RKO (cell line): ENCODE data around the gene ACTN3.

Experiments
- DNase-seq: peaks from one replicate; pipeline ENCODE4 v3.0.0-alpha.2; 2016; ENCODE audit warnings: low spot score

Gene ACTN3

GRCh38 chr11:66545701-66546367 lies 869 bp upstream of the ACTN3 start, which contains the start of gene ZDHHC24:
Gene ZDHHC24 (minus strand): TSS chr11:66546048. CDS start chr11:66546003, 45 bp downstream.
- DNase-seq = peak; percentile 97

DNA sequence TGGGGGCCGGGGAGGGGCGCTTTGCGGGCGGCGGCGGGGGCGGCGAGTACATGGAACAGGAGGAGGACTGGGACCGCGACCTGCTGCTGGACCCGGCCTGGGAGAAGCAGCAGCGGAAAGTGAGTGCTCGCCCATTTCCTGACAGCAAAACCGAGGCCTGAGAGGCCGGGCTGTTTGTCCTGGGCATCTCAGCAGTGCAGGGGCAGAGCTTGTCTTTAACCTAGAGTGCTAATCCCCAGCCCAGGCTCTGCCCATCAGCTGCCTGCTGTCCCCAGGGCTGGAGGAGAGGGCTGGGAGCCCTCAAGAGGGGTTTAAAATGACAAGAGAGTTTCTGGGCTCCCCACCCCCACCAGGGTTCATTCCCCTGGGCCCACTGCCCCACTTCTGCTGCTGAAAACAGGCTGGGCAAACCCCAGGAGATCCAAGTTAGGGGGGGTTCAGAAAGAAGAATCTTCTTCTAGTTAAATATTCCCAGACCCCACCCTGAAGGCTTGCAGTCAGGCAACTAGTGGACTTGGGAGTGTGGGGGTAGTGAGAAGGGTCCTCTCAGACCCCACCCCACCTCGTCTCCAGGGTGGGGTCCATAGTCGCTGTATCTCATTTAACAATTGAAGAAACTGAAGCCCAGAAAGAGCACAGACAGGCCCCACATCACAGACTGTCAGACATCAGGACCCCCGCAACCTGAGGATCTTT lies 411 bp downstream of the ACTN3 start:
- no peak for DNase-seq

- DNase-seq = no peak
Measured at GRCh38 chr11:66547662-66548009, 933 bp downstream of the ACTN3 start.

DNA sequence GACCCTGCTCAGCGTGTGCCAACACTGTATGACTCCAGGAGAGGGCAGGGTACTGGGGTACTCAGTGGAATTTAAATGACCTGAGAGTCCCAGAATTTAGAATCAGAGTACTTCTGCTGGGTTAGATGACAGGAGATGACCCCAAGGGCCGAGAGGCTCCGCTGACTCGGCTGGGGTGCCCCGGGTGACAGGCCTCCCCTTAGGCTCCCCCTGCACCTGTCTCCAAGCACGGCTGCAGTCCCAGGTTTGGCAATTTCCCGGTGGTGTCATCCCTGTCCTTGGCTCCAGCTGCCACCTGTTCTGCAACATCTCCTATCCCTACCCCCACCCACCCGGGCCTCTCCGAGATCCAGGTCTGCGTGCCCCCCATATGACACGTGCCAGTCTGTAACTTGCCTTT lies 1.3 kb downstream of the ACTN3 start:
- DNase-seq = no peak

DNA sequence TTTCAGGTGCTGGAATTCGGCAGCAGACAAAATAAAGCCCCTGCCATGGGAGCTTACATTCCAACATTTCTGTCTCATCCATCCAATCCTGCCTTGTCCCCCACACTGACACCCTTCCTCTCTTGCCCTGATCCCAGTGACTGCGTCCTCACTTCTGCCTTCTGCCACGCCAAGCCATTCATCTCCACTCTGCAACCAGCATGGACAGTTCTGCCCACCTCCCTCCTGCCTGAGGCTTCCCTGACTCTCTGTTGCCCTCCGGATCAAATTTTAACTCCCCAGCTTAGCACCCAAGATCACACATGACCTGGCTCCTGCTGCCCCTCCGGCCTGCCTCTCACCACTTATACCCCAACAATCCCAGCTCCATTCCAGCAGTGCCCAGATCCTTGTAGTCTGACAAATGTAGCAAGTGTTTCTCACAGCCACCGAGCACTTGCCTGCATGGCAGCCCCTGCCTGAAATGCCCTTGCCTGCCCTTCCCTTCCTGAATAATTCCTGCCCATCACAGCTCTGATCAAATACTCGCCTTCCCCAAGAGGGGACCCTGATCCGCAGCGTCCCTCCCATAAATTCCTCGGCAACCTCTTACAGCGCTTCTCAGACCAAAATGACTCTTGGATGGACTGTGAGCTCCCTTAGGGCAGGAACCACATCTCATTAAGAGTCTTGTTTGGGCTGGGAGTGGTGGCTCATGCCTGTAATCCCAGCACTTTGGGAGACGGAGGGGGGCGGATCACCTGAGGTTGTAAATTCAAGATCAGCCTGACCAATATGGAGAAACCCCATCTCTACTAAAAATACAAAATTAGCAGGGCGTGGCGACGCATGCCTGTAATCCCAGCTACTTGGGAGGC lies 2.3 kb downstream of the ACTN3 start:
- DNase-seq = no peak

- no peak for DNase-seq
Measured at GRCh38 chr11:66549696-66550095, 3.0 kb downstream of the ACTN3 start.

GRCh38 chr11:66550887-66551286 lies 4.2 kb downstream of the ACTN3 start:
- DNase-seq = no peak

GRCh38 chr11:66554602-66555001 lies 7.9 kb downstream of the ACTN3 start:
- DNase-seq = no peak

GRCh38 chr11:66555416-66555815 lies 8.7 kb downstream of the ACTN3 start:
- no peak for DNase-seq

DNA sequence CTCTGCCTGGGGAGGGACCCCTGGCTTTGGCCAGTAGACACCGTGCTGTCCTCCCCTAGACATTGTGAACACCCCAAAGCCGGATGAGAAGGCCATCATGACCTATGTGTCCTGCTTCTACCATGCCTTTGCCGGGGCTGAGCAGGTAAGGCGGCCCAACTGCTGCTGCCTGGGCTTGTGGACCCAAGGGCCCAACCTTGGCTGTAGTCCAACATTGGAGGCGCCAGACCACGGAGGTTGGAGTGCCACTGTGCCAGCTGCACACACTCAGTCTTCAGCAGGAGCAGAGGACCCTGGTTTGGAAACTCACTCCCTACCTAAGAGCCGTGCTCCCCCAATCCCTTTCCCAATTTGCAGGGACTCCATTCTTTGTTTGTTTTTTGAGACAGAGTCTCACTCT lies 9.4 kb downstream of the ACTN3 start:
- DNase-seq = no peak

DNA sequence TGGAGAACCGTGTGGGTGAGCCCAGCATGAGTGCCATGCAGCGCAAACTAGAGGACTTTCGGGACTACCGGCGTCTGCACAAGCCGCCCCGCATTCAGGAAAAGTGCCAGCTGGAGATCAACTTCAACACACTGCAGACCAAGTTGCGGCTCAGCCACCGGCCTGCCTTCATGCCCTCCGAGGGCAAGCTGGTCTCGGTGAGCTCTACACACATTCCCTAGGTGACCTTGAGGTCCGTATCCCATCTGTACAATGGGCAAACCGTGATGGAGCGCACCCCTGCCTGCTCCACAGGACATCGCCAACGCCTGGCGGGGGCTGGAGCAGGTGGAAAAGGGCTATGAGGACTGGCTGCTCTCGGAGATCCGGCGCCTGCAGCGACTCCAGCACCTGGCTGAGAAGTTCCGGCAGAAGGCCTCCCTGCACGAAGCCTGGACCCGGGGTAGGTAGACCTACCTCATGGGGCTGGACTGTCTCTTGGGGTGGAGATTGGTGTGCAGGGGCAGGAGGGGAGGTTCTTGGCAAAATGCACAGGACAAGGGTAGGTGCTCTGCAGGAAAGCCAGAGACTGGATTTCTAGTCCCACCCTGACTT lies 11.1 kb downstream of the ACTN3 start:
- DNase-seq = no peak

DNA sequence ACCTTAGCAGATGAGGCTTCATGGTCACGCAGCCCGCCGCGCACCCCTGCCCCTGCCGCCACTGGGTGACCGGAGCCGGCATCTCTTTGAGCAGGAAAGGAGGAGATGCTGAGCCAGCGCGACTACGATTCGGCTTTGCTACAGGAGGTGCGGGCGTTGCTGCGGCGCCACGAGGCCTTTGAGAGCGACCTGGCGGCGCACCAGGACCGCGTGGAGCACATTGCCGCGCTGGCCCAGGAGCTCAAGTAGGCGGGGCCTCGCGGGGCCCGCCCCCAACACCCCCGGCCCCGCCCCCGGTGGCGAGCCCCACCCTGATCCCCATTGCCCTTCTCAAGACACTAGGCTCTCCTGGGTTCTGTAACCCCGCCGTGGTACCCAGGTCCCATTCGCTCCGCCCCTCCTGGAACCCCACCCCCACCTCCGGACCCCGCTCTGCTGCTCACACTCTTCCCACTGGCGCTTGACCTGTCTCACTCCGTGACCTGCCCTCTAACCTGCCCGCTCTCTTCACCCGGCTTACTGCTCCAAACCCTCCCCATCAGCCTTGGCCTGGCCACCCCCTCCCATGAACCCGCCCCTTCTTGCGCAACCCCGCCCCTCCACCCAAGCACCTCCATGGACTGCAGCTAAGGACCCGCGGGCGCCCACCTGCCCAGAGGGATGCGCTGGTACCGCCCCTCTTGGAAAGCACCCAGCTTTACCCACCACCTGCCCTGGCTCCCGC lies 12.6 kb downstream of the ACTN3 start:
- DNase-seq = no peak

DNA sequence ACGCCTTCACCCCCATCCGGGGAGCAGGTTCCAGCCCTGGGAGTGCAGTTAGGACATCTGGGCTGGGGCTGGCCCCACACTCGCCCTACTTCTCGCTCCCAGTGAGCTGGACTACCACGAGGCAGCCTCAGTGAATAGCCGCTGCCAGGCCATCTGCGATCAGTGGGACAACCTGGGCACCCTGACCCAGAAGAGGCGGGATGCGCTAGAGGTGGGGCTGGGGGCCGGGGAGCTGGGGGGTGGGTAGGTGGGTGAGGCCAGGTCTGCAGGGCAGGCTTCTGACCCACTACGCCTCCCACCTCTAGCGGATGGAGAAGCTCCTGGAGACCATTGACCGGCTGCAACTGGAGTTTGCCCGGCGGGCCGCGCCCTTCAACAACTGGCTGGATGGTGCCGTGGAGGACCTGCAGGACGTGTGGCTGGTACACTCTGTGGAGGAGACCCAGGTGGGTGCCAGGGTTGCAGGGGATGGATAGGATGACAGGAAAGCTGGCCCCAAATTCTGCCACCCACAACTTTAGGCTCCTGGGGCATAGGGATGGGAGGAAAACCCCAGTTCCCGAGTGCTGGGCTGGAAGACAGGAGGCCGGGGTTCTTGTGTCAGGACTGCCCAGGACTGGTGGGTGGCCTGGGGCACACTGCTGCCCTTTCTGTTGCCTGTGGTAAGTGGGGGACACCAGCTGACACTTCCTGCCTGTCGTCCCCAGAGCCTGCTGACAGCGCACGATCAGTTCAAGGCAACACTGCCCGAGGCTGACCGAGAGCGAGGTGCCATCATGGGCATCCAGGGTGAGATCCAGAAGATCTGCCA lies 13.4 kb downstream of the ACTN3 start:
- DNase-seq = no peak

DNA sequence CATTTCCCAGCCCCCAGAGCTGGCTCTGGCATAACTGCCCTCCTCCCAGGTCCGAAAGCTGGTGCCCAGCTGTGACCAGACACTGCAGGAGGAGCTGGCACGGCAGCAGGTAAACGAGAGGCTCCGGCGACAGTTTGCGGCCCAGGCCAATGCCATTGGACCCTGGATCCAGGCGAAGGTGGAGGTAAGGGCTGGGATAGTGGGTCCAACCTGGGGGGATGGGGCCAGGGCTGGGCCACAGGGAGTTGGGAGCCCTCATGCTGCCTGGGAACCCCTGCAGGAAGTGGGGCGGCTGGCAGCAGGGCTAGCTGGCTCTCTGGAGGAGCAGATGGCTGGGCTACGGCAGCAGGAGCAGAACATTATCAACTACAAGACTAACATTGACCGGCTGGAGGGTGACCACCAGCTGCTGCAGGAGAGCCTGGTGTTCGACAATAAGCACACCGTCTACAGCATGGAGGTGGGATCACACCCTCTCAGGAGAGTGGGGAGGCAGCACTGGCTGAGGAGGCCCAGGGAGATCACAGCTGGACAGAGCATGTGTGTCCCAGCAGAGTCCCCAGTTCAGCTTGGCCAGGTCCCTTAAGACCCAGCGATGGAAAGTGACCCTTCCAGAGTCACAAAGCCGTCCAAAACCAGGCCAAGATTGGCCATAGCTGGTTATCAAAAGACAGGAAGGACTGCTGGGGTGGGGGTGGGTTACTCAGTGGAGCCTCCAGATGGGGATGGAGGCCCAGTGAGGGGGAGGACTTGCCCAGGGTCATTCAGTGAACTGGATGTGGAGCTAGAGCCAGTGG lies 14.7 kb downstream of the ACTN3 start:
- no peak for DNase-seq

DNA sequence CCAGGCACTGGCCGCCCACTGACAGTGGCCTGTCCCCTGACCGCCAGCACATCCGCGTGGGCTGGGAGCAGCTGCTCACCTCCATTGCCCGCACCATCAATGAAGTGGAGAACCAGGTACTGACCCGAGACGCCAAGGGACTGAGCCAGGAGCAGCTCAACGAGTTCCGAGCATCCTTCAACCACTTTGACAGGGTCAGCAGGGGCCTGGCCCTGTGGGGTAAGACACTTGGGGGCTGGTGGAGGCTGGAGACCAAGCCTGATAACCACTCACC lies 15.2 kb downstream of the ACTN3 start:
- no peak for DNase-seq

- no peak for DNase-seq
Measured at GRCh38 chr11:66562275-66562674, 15.6 kb downstream of the ACTN3 start.

DNA sequence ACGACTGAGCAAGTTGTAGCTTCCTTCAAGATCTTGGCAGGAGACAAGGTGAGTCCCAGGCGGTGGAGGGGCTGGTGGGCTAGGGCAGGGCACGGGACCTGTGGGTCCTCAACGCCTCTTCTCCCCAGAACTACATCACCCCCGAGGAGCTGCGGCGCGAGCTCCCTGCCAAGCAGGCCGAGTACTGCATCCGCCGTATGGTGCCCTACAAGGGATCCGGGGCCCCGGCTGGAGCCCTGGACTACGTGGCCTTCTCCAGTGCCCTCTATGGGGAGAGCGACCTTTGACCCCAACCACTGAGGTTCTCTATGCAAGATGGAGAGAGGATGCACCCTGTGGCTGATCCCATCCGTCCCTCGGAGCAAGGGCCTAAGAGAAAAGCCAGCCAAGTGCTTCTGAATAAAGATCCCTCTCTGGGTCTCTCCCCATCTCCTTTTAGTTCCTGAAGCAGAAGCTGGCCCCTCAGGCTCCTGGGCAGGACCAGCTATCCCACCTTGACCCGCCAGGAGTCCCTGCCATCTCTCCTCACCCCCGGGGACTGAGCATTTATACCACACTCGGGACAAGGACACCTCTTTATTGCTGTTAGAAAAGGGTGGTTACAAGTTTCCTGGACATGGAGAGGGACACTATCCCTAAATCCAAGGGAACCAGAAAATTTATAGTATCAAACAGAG lies 16.3 kb downstream of the ACTN3 start:
- DNase-seq = no peak

DNA sequence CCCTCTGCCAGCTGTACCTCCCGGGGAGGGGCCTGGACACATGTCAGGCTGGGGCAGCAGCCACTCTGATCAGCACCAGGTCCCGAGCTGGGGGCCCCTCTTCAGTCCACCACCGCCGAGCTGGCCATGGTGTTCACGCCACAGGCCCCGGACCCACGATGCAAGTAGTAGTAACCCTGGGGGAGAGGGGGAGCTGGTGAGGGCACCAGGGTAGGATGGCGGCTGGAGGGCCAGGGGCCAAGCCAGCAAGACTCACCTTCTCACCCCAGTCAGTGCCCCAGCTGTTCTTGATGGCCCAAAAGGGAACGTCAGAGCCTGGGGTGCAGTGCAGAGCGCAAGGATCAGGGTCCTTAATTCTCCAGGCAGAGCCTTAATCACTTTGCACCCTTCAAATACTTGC lies 17.1 kb downstream of the ACTN3 start:
- no peak for DNase-seq

- no peak for DNase-seq
Measured at GRCh38 chr11:66564538-66564937, 17.8 kb downstream of the ACTN3 start.

DNA sequence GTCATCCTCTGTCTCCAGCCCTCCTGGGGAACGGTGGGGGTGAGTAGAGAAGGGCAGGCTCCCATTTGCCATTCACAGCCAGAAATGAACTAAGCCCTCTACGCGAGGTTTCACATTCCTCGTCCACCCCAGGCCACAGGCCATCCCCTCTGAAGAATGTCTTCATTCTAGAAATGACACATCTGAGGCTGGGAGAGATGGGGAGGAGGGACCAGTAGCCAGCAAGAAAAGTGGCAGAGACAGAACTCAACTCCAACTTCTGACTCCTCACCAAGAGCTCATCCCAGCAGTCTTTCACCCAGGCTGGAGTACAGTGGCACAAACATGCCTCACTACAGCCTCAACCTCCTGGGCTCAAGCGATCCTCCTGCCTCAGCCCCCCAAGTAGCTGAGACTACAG lies 18.3 kb downstream of the ACTN3 start:
- DNase-seq = no peak
